AG04450 (cell line): ENCODE results near the gene FAM32A. TPM values are rescaled to one million over a fixed set of nuclear protein-coding genes. Genes with fewer than 3 reads are reported as not detected.

Experiments
- CTCF ChIA-PET: fragments of 300-600, 350-600 bp; formaldehyde crosslinking; extraction: SDS; loops from one replicate; lab custom pipeline; 2022; ENCODE audit warnings: antibody characterized with exemption, inconsistent platforms; lab: Charles Lee
- POLR2A ChIA-PET: fragments of 350-600 bp; formaldehyde crosslinking; extraction: SDS; loops from one replicate; lab custom pipeline; 2021; ENCODE audit warnings: antibody characterized with exemption, inconsistent platforms; lab: Yijun Ruan, JAX
- DNase-seq: peaks from one replicate; pipeline ENCODE4 v3.0.0-alpha.2; 2011; ENCODE audit warnings: low read depth, low spot score
- H3K27ac ChIP-seq: one replicate; pipeline ENCODE4 v1.5.1; 2012; ENCODE audit warnings: low read depth, low read length, control low read depth
- H3K27me3 ChIP-seq: one replicate; pipeline ENCODE4 v1.6.0; 2012; ENCODE audit warnings: low read length; ENCODE audit not compliant: control insufficient read depth, insufficient read depth
- H3K4me3 ChIP-seq: 2 replicates; pipeline ENCODE4 v1.5.1; 2011; ENCODE audit warnings: mild to moderate bottlenecking, low read depth, low read length, control low read depth
- H3K9me3 ChIP-seq: 2 replicates; pipeline ENCODE4 v1.5.1; 2012; ENCODE audit warnings: low read length; ENCODE audit not compliant: control insufficient read depth, insufficient read depth
- CTCF ChIP-seq: IDR thresholded peaks from 2 replicates; pipeline ENCODE4 v1.5.1; 2011; ENCODE audit warnings: low read depth, low read length, control low read depth, inconsistent platforms
- polyA minus RNA-seq: library from RNA; depleted of rRNA, polyadenylated mRNA; stranded (reverse); fragments of >200 nt; gene quantifications from 2 replicates; pipeline ENCODE4 v1.2.3, GENCODE V29; 2011; rRNA and poly(A)+ RNA removed
- polyA plus RNA-seq: library from polyadenylated mRNA; depleted of rRNA; stranded (reverse); fragments of >200 nt; gene quantifications from 2 replicates; pipeline ENCODE4 v1.2.3, GENCODE V29; 2011; rRNA removed

The FAM32A gene
- polyA plus RNA-seq (164 and 177 TPM in 2 replicates), polyA minus RNA-seq (53.8 and 56.3 TPM in 2 replicates)

- TF ChIP-seq CTCF: no peak
- Histone ChIP-seq H3K4me3 (peak within 1 kb of the TSS; percentile 94), H3K27ac (peak within 1 kb of the TSS; percentile 57), H3K27me3 (no peaks in the 10 kb centered on the region), H3K9me3 (no peaks in the 10 kb centered on the region)
- POLR2A ChIA-PET: interaction anchor here (0.5 to 1.8 kb wide), 10 partner anchors 12 to 1346 kb away, joined by 3 to 11 read pairs (median 4); partner anchors contain the start of genes AP1M1 and RAB8A
- DNase-seq: peak; percentile 98
- CTCF ChIA-PET: interaction anchor here (0.7 to 3.6 kb wide), 8 partner anchors 11 to 202 kb away, joined by 3 to 41 read pairs (median 4); partner anchors contain the start of genes AP1M1 and RAB8A
These were observed at the start of gene FAM32A for GRCh38 chr19:16185123-16185767. TSS of gene FAM32A (plus strand) at chr19:16185410. CDS start at chr19:16185443, 33 bp downstream.

GRCh38 chr19:16135430-16136127, 49.6 kb upstream of the FAM32A start:
- no peak for DNase-seq
- H3K4me3 ChIP-seq: no peak overlapping the region
- H3K9me3 ChIP-seq: no peaks in the 10 kb centered on the region
- H3K27me3 ChIP-seq: no peaks in the 10 kb centered on the region
- H3K27ac ChIP-seq: no peak overlapping the region
- no peak for TF ChIP-seq CTCF
- POLR2A ChIA-PET: no interaction called here
- CTCF ChIA-PET: interaction anchor here (0.5 kb wide), 1 partner anchor 89 kb away, joined by 3 read pairs; no protein-coding TSS in a partner anchor

- ChIA-PET POLR2A (no interaction called here), CTCF (interaction anchor here (0.5 kb wide), 1 partner anchor 90 kb away, joined by 3 read pairs; no protein-coding TSS in a partner anchor)
- Histone ChIP-seq H3K9me3 (no peaks in the 10 kb centered on the region), H3K4me3 (no peak overlapping the region), H3K27me3 (no peaks in the 10 kb centered on the region), H3K27ac (no peak overlapping the region)
- no peak for TF ChIP-seq CTCF
- no peak for DNase-seq
These were observed 48.8 kb upstream of the FAM32A start for GRCh38 chr19:16136185-16136999.

- TF ChIP-seq CTCF: no peak
- ChIA-PET POLR2A (no interaction called here), CTCF (interaction anchor here (1.5 kb wide), 1 partner anchor 98 kb away, joined by 6 read pairs; no protein-coding TSS in a partner anchor)
- Histone ChIP-seq H3K4me3 (no peak overlapping the region), H3K9me3 (no peaks in the 10 kb centered on the region), H3K27ac (no peak overlapping the region), H3K27me3 (peaks cover 7% of the 10 kb centered on the region)
- no peak for DNase-seq
These were observed 45.5 kb upstream of the FAM32A start for GRCh38 chr19:16139752-16140151.
